CD14-positive monocyte (primary cell): Measurements from ENCODE around the gene SLC30A3. TPM values are rescaled to one million over a fixed set of nuclear protein-coding genes. Genes with fewer than 3 reads are reported as not detected.
A peak's percentile ranks its signal among the peaks of the same experiment; 100 is the strongest.

Experiments
- DNase-seq, 3 donors: peaks; one replicate each; pipeline ENCODE4 v3.0.0-alpha.2; 2011 to 2022
- H2AFZ ChIP-seq: 2 replicates; pipeline ENCODE4 v1.6.0; 2012; ENCODE audit warnings: mild to moderate bottlenecking, low read depth, low read length, inconsistent platforms; ENCODE audit not compliant: insufficient read depth, poor library complexity, severe bottlenecking
- H3K27ac ChIP-seq, 2 donors: 1 replicate in 1 of 2; 2 replicates in 1 of 2; pipeline ENCODE4 v1.5.1; 2012 to 2013; ENCODE audit warnings: low read length in 2 of 2, control low read depth in 1 of 2, inconsistent platforms in 1 of 2, low read depth in 1 of 2, mild to moderate bottlenecking in 1 of 2
- H3K27me3 ChIP-seq, 2 donors: one replicate each; pipeline versions ENCODE4 v1.6.0 to v1.6.1; 2011 to 2013; ENCODE audit warnings: low read length in 2 of 2; ENCODE audit not compliant: control insufficient read depth in 2 of 2, insufficient read depth in 2 of 2
- H3K36me3 ChIP-seq, 2 donors: replicated peaks in 1 of 2; 1 replicate in 1 of 2; 2 replicates in 1 of 2; pipeline versions ENCODE4 v1.5.1 to v1.6.1; 2012 to 2013; ENCODE audit warnings: low read length in 2 of 2, control low read depth in 1 of 2, inconsistent platforms in 1 of 2, mild to moderate bottlenecking in 1 of 2; ENCODE audit not compliant: insufficient read depth in 2 of 2, control insufficient read depth in 1 of 2
- H3K4me1 ChIP-seq, 2 donors: 1 replicate in 1 of 2; 2 replicates in 1 of 2; pipeline versions ENCODE4 v1.5.1 to v1.6.1; 2012 to 2013; ENCODE audit warnings: low read length in 2 of 2, control low read depth in 1 of 2, inconsistent platforms in 1 of 2, mild to moderate bottlenecking in 1 of 2, moderate library complexity in 1 of 2; ENCODE audit not compliant: insufficient read depth in 2 of 2, control insufficient read depth in 1 of 2
- H3K4me2 ChIP-seq: replicated peaks from 2 replicates; pipeline ENCODE3; 2012; ENCODE audit warnings: low read length, moderate library complexity, mild to moderate bottlenecking; ENCODE audit not compliant: poor library complexity, severe bottlenecking; ENCODE audit errors: extremely low read depth
- H3K4me3 ChIP-seq, 3 experiments: fragments of 200-600 bp in 1 of 3; sonication (generic) in 1 of 3; replicated peaks in 1 of 3; 1 replicate in 2 of 3; 2 replicates in 1 of 3; pipeline ENCODE4 v1.5.1; 2011 to 2013; ENCODE audit warnings: low read length in 3 of 3, mild to moderate bottlenecking in 3 of 3, control low read depth in 2 of 3, low read depth in 2 of 3, inconsistent platforms in 1 of 3, moderate library complexity in 1 of 3
- H3K79me2 ChIP-seq: 2 replicates; pipeline ENCODE4 v1.6.0; 2012; ENCODE audit warnings: mild to moderate bottlenecking, control low read depth, inconsistent platforms, low read length, moderate library complexity; ENCODE audit not compliant: insufficient read depth
- H3K9ac ChIP-seq: 2 replicates; pipeline ENCODE4 v1.6.0; 2017; ENCODE audit warnings: low read length, mild to moderate bottlenecking; ENCODE audit not compliant: insufficient read depth, poor library complexity, severe bottlenecking
- H3K9me3 ChIP-seq, 2 donors: replicated peaks in 1 of 2; 1 replicate in 1 of 2; 2 replicates in 1 of 2; pipeline versions ENCODE4 v1.5.1 to v1.6.1; 2012 to 2013; ENCODE audit warnings: low read length in 2 of 2, control low read depth in 1 of 2; ENCODE audit not compliant: control insufficient read depth in 1 of 2, insufficient read depth in 1 of 2
- H4K20me1 ChIP-seq: 2 replicates; pipeline ENCODE4 v1.6.0; 2012; ENCODE audit warnings: mild to moderate bottlenecking, low read length, control low read depth, moderate library complexity; ENCODE audit not compliant: insufficient read depth
- H3K27ac Mint-ChIP-seq, 7 donors: one replicate each; pipeline ENCODE4 v1.8.0; 2020; ENCODE audit warnings: mild to moderate bottlenecking in 7 of 7, mixed read lengths in 7 of 7, moderate library complexity in 6 of 7, inconsistent platforms in 2 of 7
- H3K27me3 Mint-ChIP-seq, 3 donors: one replicate each; pipeline ENCODE4 v1.8.0; 2021 to 2022; ENCODE audit warnings: low read depth in 3 of 3, mild to moderate bottlenecking in 3 of 3, mixed read lengths in 3 of 3, moderate library complexity in 3 of 3, inconsistent platforms in 1 of 3
- H3K36me3 Mint-ChIP-seq, 2 donors: one replicate each; pipeline ENCODE4 v1.8.0; 2020; ENCODE audit warnings: mixed read lengths in 2 of 2, inconsistent platforms in 1 of 2, mild to moderate bottlenecking in 1 of 2
- H3K4me1 Mint-ChIP-seq: one replicate; pipeline ENCODE4 v1.8.0; 2020; ENCODE audit warnings: mild to moderate bottlenecking, mixed read lengths
- H3K4me3 Mint-ChIP-seq, 2 donors: one replicate each; pipeline ENCODE4 v1.8.0; 2020; ENCODE audit warnings: mild to moderate bottlenecking in 2 of 2, mixed read lengths in 2 of 2, moderate library complexity in 1 of 2
- H3K9me3 Mint-ChIP-seq, 7 donors: one replicate each; pipeline ENCODE4 v1.8.0; 2020 to 2022; ENCODE audit warnings: mixed read lengths in 7 of 7, mild to moderate bottlenecking in 6 of 7, moderate library complexity in 6 of 7, inconsistent platforms in 2 of 7
- CTCF ChIP-seq: fragments of 200-600 bp; IDR thresholded peaks from one replicate; pipeline ENCODE4 v1.8.0; 2022; ENCODE audit warnings: antibody characterized with exemption, mild to moderate bottlenecking
- WGBS: methylation state at CpG from one replicate; pipeline ENCODE4 v1.1.5; 2013; ENCODE audit warnings: missing lambda C conversion rate; ENCODE audit not compliant: insufficient coverage; 5-methylcytosine and 5-hydroxymethylcytosine counted together
- intact Hi-C, 2 donors: fragments of 100-400 bp; cut with micrococcal nuclease; formaldehyde crosslinking; loops; one replicate each; pipeline versions ENCODE4 v1.15.0 to v1.15.1; 2023
- polyA plus RNA-seq, 3 donors: library from polyadenylated mRNA; depleted of rRNA in 1 of 3; unstranded in 2 of 3; stranded (reverse) in 1 of 3; fragments of 300-500 nt in 2 of 3; fragments of >200 nt in 1 of 3; fragmentation: Illumina TruSeq in 2 of 3; gene quantifications; 1 replicate in 2 of 3; 2 replicates in 1 of 3; pipeline ENCODE4 v1.2.3, GENCODE V29; 2012 to 2021

SLC30A3 gene
- polyA plus RNA-seq, 3 donors, result 0.08 TPM; not detected in 2

- peak overlapping the region; percentile 92 to 98 for H3K4me3 Mint-ChIP-seq
- H3K4me3 ChIP-seq, result peak overlapping the region; percentile 66 to 86 (median 78)
- H3K79me2 ChIP-seq, result peaks cover 9% of the 10 kb centered on the region
- no peak for TF ChIP-seq CTCF
- peaks cover 0 to 1% (median 0%) of the 10 kb centered on the region in 3 donors for H3K27me3 Mint-ChIP-seq
- peak overlapping the region; percentile 98 for H3K9ac ChIP-seq
- peaks cover 28% of the 10 kb centered on the region for H3K4me1 Mint-ChIP-seq
- H4K20me1 ChIP-seq, result no peaks in the 10 kb centered on the region
- no peaks in the 10 kb centered on the region for H3K9me3 ChIP-seq
- peak; percentile 47 to 72 (median 49) for DNase-seq
- peak overlapping the region; percentile 80 for H3K4me2 ChIP-seq
- H3K9me3 Mint-ChIP-seq, result peaks cover 0 to 3% (median 0%) of the 10 kb centered on the region in 7 donors
- H3K27ac ChIP-seq, result peak overlapping the region; percentile 94 to 99
- H3K4me1 ChIP-seq, result peaks cover 21 to 31% of the 10 kb centered on the region in 2 donors
- H2AFZ ChIP-seq, result peak overlapping the region; percentile 91
- H3K27ac Mint-ChIP-seq, result peak overlapping the region; percentile 98 to 100 (median 100)
- H3K36me3 Mint-ChIP-seq, result peaks cover 24 to 27% of the 10 kb centered on the region in 2 donors
- WGBS, result 7% methylated on average over 19 of the region's 34 CpGs
- H3K27me3 ChIP-seq, result no peaks in the 10 kb centered on the region
- intact Hi-C loops, result loop anchor here (1.0 to 5.0 kb wide), 6 partner anchors 79 to 279 kb away; partner anchors contain the start of genes GTF3C2 (in 1 of the 2), KHK (in 1 of the 2), NRBP1 (in 1 of the 2) and PREB (in 1 of the 2)
- H3K36me3 ChIP-seq, result peaks cover 7 to 37% of the 10 kb centered on the region in 2 donors
These were observed 50.0 kb downstream of the SLC30A3 start for GRCh38 chr2:27212626-27213471.

GRCh38 chr2:27211943-27212625 lies 50.8 kb downstream of the SLC30A3 start, which contains the start of the genes ATRAID and SLC5A6:
Gene ATRAID, plus strand, starts transcription at chr2:27212041. Its CDS starts 328 bp downstream, at chr2:27212369.
Gene SLC5A6, minus strand, starts transcription at chr2:27212268. Its CDS starts 4,618 bp downstream, at chr2:27207650.
- Histone ChIP-seq H3K4me3 (peak within 1 kb of the TSS; percentile 66 to 86 (median 78)), H3K4me2 (peak within 1 kb of the TSS; percentile 80), H3K4me1 (peaks cover 17 to 24% of the 10 kb centered on the region in 2 donors), H3K27ac (peak within 1 kb of the TSS; percentile 94 to 99), H4K20me1 (no peaks in the 10 kb centered on the region), H3K9me3 (no peaks in the 10 kb centered on the region), H3K36me3 (peaks cover 14 to 44% of the 10 kb centered on the region in 2 donors), H3K27me3 (no peaks in the 10 kb centered on the region), H2AFZ (peak within 1 kb of the TSS; percentile 91), H3K9ac (peak within 1 kb of the TSS; percentile 98), H3K79me2 (peaks cover 9% of the 10 kb centered on the region)
- peak within 1 kb of the TSS; percentile 92 to 98 for H3K4me3 Mint-ChIP-seq
- intact Hi-C loops, result loop anchor here (1.0 to 5.0 kb wide), 6 partner anchors 78 to 280 kb away; partner anchors contain the start of genes GTF3C2 (in 1 of the 2), KHK (in 1 of the 2), NRBP1 (in 1 of the 2) and PREB (in 1 of the 2)
- peaks cover 0 to 3% (median 0%) of the 10 kb centered on the region in 7 donors for H3K9me3 Mint-ChIP-seq
- no peak for TF ChIP-seq CTCF
- peaks cover 29 to 34% of the 10 kb centered on the region in 2 donors for H3K36me3 Mint-ChIP-seq
- WGBS, result under 1% methylated on average over 68 of the region's 73 CpGs
- peaks cover 23% of the 10 kb centered on the region for H3K4me1 Mint-ChIP-seq
- peak within 1 kb of the TSS; percentile 98 to 100 (median 100) for H3K27ac Mint-ChIP-seq
- DNase-seq, result peak; percentile 81 to 84 (median 84)
- H3K27me3 Mint-ChIP-seq, result peaks cover 0 to 1% (median 0%) of the 10 kb centered on the region in 3 donors
